Kidney glomerular epithelial cell (primary cell): ENCODE results near the gene TMEM273.

ENCODE experiments used
- DNase-seq: peaks from one replicate; lab custom pipeline; 2025; lab: John Stamatoyannopoulos, UW

Gene TMEM273

GRCh38 chr10:49164559-49165188 lies 23.5 kb downstream of the TMEM273 start:
- no peak for DNase-seq

- no peak for DNase-seq
Observed at GRCh38 chr10:49163741-49164140, 24.4 kb downstream of the TMEM273 start.

- no peak for DNase-seq
Observed at GRCh38 chr10:49162761-49163310, 25.4 kb downstream of the TMEM273 start.

- DNase-seq, result no peak
Observed at GRCh38 chr10:49162063-49162462, 26.1 kb downstream of the TMEM273 start.

GRCh38 chr10:49161411-49161997 lies 26.7 kb downstream of the TMEM273 start:
- peak; percentile 28 for DNase-seq

GRCh38 chr10:49160814-49161213 lies 27.4 kb downstream of the TMEM273 start:
- DNase-seq, result no peak

- DNase-seq, result no peak
Observed at GRCh38 chr10:49160110-49160509, 28.1 kb downstream of the TMEM273 start.

GRCh38 chr10:49158915-49159314 lies 29.3 kb downstream of the TMEM273 start:
- DNase-seq, result no peak

- DNase-seq, result no peak
Observed at GRCh38 chr10:49158404-49158803, 29.8 kb downstream of the TMEM273 start.

GRCh38 chr10:49157229-49157628 lies 31.0 kb downstream of the TMEM273 start:
- DNase-seq, result no peak

- no peak for DNase-seq
Observed at GRCh38 chr10:49154641-49155040, 33.5 kb downstream of the TMEM273 start.

GRCh38 chr10:49153971-49154370 lies 34.2 kb downstream of the TMEM273 start:
- DNase-seq, result no peak

GRCh38 chr10:49153115-49153514 lies 35.1 kb downstream of the TMEM273 start:
- DNase-seq, result no peak

- DNase-seq, result no peak
Observed at GRCh38 chr10:49152663-49153062, 35.5 kb downstream of the TMEM273 start.

- no peak for DNase-seq
Observed at GRCh38 chr10:49152037-49152436, 36.2 kb downstream of the TMEM273 start.

GRCh38 chr10:49151481-49151880 lies 36.7 kb downstream of the TMEM273 start:
- no peak for DNase-seq

- DNase-seq, result no peak
Observed at GRCh38 chr10:49151025-49151445, 37.2 kb downstream of the TMEM273 start.

- DNase-seq, result no peak
Observed at GRCh38 chr10:49150426-49150825, 37.8 kb downstream of the TMEM273 start.

GRCh38 chr10:49149881-49150280 lies 38.3 kb downstream of the TMEM273 start:
- DNase-seq, result no peak

- DNase-seq, result no peak
Observed at GRCh38 chr10:49144058-49144720, 44.0 kb downstream of the TMEM273 start.

GRCh38 chr10:49143249-49143648 lies 44.9 kb downstream of the TMEM273 start:
- DNase-seq, result no peak

GRCh38 chr10:49141541-49142332 lies 46.5 kb downstream of the TMEM273 start:
- no peak for DNase-seq
